Measurements from ENCODE around the gene ZNF337. TPM values are rescaled to one million over a fixed set of nuclear protein-coding genes. Genes with fewer than 3 reads are reported as not detected.

The ZNF337 gene
- total RNA-seq, 1 donor from 2014 or later, result 6.3 TPM

- no peak for TF ChIP-seq CTCF (IDR thresholded peaks at IDR 0.05; ENCODE audit: borderline replicate concordance)
- Histone ChIP-seq H3K27me3 (ENCODE audit: low read depth) (no peaks in the 10 kb centered on the region), H3K9me3 (replicated peaks) (no peaks in the 10 kb centered on the region), H3K4me1 (no peaks in the 10 kb centered on the region), H3K36me3 (peaks cover 64% of the 10 kb centered on the region), H3K4me3 (no peak overlapping the region), H3K27ac (replicated peaks) (no peak overlapping the region)
- intact Hi-C loops (cut with micrococcal nuclease), result no loop called here
- no peak for DNase-seq
Observed at GRCh38 chr20:25683050-25683449, 13.6 kb downstream of the ZNF337 start.

- Histone ChIP-seq H3K27me3 (ENCODE audit: low read depth) (no peaks in the 10 kb centered on the region), H3K27ac (replicated peaks) (no peak overlapping the region), H3K4me3 (no peak overlapping the region), H3K9me3 (replicated peaks) (no peaks in the 10 kb centered on the region), H3K36me3 (peaks cover 84% of the 10 kb centered on the region), H3K4me1 (no peaks in the 10 kb centered on the region)
- TF ChIP-seq CTCF (IDR thresholded peaks at IDR 0.05; ENCODE audit: borderline replicate concordance), result no peak
- intact Hi-C loops (cut with micrococcal nuclease), result no loop called here
- no peak for DNase-seq
Observed at GRCh38 chr20:25676164-25676809, 20.4 kb downstream of the ZNF337 start.

- Histone ChIP-seq H3K9me3 (replicated peaks) (no peaks in the 10 kb centered on the region), H3K27me3 (ENCODE audit: low read depth) (no peaks in the 10 kb centered on the region), H3K4me1 (no peaks in the 10 kb centered on the region), H3K36me3 (peaks cover 73% of the 10 kb centered on the region), H3K4me3 (no peak overlapping the region), H3K27ac (replicated peaks) (no peak overlapping the region)
- TF ChIP-seq CTCF (IDR thresholded peaks at IDR 0.05; ENCODE audit: borderline replicate concordance), result no peak
- intact Hi-C loops (cut with micrococcal nuclease), result no loop called here
- no peak for DNase-seq
Observed at GRCh38 chr20:25675161-25675560, 21.5 kb downstream of the ZNF337 start.

- no peak for DNase-seq
- Histone ChIP-seq H3K36me3 (peaks cover 52% of the 10 kb centered on the region), H3K27me3 (ENCODE audit: low read depth) (no peaks in the 10 kb centered on the region), H3K27ac (replicated peaks) (no peak overlapping the region), H3K4me3 (no peak overlapping the region), H3K4me1 (no peaks in the 10 kb centered on the region), H3K9me3 (replicated peaks) (no peaks in the 10 kb centered on the region)
- intact Hi-C loops (cut with micrococcal nuclease), result no loop called here
- no peak for TF ChIP-seq CTCF (IDR thresholded peaks at IDR 0.05; ENCODE audit: borderline replicate concordance)
Observed at GRCh38 chr20:25672659-25673235, 23.9 kb downstream of the ZNF337 start.

GRCh38 chr20:25669826-25670422 is 26.7 kb downstream of the ZNF337 start:
- Histone ChIP-seq H3K27me3 (ENCODE audit: low read depth) (no peaks in the 10 kb centered on the region), H3K9me3 (replicated peaks) (no peaks in the 10 kb centered on the region), H3K4me3 (no peak overlapping the region), H3K27ac (replicated peaks) (no peak overlapping the region), H3K4me1 (no peaks in the 10 kb centered on the region), H3K36me3 (peaks cover 26% of the 10 kb centered on the region)
- DNase-seq, result no peak
- TF ChIP-seq CTCF (IDR thresholded peaks at IDR 0.05; ENCODE audit: borderline replicate concordance), result no peak
- intact Hi-C loops (cut with micrococcal nuclease), result no loop called here
